Coronary artery (tissue), 2 donors: Measurements from ENCODE around the gene DEAF1.
"Not testable (repeated sequence)": the region's sequence is repeated elsewhere in the genome, so short reads cannot be mapped to it uniquely, and the experiment has no call there.

Experiments
- DNase-seq: peaks from one replicate; pipeline ENCODE4 v3.0.0-alpha.2; 2017; ENCODE audit warnings: low spot score
- H3K27ac ChIP-seq, 2 donors: fragments of 200-600 bp; sonication (generic); one replicate each; pipeline ENCODE4 v1.5.1; 2016 to 2019
- H3K4me3 ChIP-seq: fragments of 200-600 bp; sonication (generic); 2 replicates; pipeline ENCODE4 v1.5.1; 2016; ENCODE audit warnings: mild to moderate bottlenecking, moderate library complexity
- CTCF ChIP-seq: fragments of 200-600 bp; sonication (generic); IDR thresholded peaks from one replicate; pipeline ENCODE4 v1.5.1; 2019; ENCODE audit warnings: antibody characterized with exemption

DEAF1 gene

GRCh38 chr11:692824-693414 lies 2.1 kb downstream of the DEAF1 start:
- Histone ChIP-seq H3K27ac (peak overlapping the region in 1 of 2 donors; percentile 98), H3K4me3 (peak overlapping the region; percentile 89)
- DNase-seq = no peak

GRCh38 chr11:691710-692590 lies 3.1 kb downstream of the DEAF1 start:
- no peak for TF ChIP-seq CTCF
- Histone ChIP-seq H3K27ac (no peak overlapping the region), H3K4me3 (no peak overlapping the region)
- DNase-seq = no peak

More at GRCh38 chr11:692824-693414, 2.1 kb downstream of the DEAF1 start:
- no peak for TF ChIP-seq CTCF

GRCh38 chr11:690738-691633 lies 4.0 kb downstream of the DEAF1 start:
- Histone ChIP-seq H3K4me3 (no peak overlapping the region), H3K27ac (no peak overlapping the region)
- no peak for TF ChIP-seq CTCF
- DNase-seq = no peak

- not testable (repeated sequence) for H3K4me3 ChIP-seq, H3K27ac ChIP-seq, DNase-seq
Measured at GRCh38 chr11:690244-690643, 4.8 kb downstream of the DEAF1 start.

GRCh38 chr11:689625-690024 lies 5.4 kb downstream of the DEAF1 start:
- DNase-seq = no peak
- TF ChIP-seq CTCF = no peak
- no peak overlapping the region for H3K27ac ChIP-seq
- H3K4me3 ChIP-seq = no peak overlapping the region

GRCh38 chr11:688681-689080 lies 6.3 kb downstream of the DEAF1 start:
- DNase-seq = no peak
- H3K4me3 ChIP-seq = no peak overlapping the region
- TF ChIP-seq CTCF = no peak
- H3K27ac ChIP-seq = no peak overlapping the region

- DNase-seq = no peak
- Histone ChIP-seq H3K27ac (no peak overlapping the region), H3K4me3 (no peak overlapping the region)
- TF ChIP-seq CTCF = no peak
Measured at GRCh38 chr11:687751-688150, 7.3 kb downstream of the DEAF1 start.
